Suprapubic skin (tissue), 2 donors: ENCODE measurements around the gene SPAG9.

Source experiments
- EP300 ChIP-seq: sonication (generic); formaldehyde crosslinking; IDR thresholded peaks from one replicate; pipeline ENCODE4 v1.6.1; 2017; ENCODE audit warnings: antibody characterized with exemption
- POLR2A ChIP-seq, 2 donors: fragments of 450-650 bp; IDR thresholded peaks; one replicate each; pipeline ENCODE4 v1.6.1; 2017; ENCODE audit warnings: antibody characterized with exemption in 2 of 2, mild to moderate bottlenecking in 2 of 2, moderate library complexity in 2 of 2

DNA sequence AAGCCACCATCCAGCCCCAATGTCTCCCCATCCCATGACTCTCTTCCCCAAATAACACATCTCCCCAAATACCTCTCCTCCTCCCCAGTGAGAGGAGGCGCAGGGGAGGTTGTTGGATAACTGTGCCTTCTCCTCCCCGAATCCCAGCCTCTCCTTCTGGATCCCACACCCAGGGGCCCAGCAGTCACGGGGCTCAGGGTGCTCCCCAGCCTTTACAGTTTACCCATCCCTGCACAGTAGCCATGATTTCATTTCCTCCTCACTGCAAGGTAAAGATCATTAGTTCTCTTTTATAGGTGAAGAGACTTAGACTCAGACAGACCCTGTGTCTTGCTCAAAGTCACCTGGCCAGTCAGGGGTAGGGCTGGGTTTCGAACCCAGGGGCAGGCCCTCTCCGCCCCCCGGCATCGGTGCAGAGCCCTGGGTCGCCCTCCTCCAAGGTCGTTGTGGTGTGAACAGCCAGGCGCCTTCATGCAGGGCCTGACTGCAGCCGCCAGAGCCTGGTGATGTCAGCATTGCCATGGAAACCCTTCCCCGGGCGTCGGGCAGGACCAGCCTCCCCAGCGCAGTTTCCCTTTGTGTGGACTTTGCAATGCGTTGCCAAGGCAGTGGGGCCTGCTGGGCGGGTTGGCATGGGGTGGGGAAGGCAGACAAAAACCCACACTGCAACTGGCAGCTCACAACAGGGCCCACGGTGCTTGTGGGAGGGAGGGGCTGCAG is 201.2 kb downstream of the SPAG9 start:
- no peak for TF ChIP-seq EP300
- TF ChIP-seq POLR2A (IDR thresholded peaks at IDR 0.05) = no peak
